WERI-Rb-1 (cell line): ENCODE data around the gene HOXD13.

Experiments
- DNase-seq: peaks from one replicate; pipeline ENCODE4 v3.0.0-alpha.2; 2020
- H3K27ac ChIP-seq: fragments of 250-450 bp; sonication (Bioruptor Pico); 2 replicates; pipeline ENCODE4 v1.5.1; 2020; ENCODE audit warnings: mild to moderate bottlenecking, moderate library complexity
- H3K27me3 ChIP-seq: fragments of 250-450 bp; sonication (Bioruptor Pico); 2 replicates; pipeline ENCODE4 v1.5.1; 2021; ENCODE audit warnings: mild to moderate bottlenecking, low read depth, moderate library complexity; ENCODE audit not compliant: insufficient read depth, severe bottlenecking
- H3K36me3 ChIP-seq: fragments of 250-450 bp; sonication (Bioruptor Pico); 2 replicates; pipeline ENCODE4 v1.5.1; 2020; ENCODE audit warnings: mild to moderate bottlenecking, moderate library complexity
- H3K4me3 ChIP-seq: 2 replicates; pipeline ENCODE4 v1.5.1; 2011; ENCODE audit warnings: low read depth, mild to moderate bottlenecking, control low read depth, low read length
- H3K9me3 ChIP-seq: fragments of 250-450 bp; sonication (Bioruptor Pico); 2 replicates; pipeline ENCODE4 v1.5.1; 2021; ENCODE audit warnings: mild to moderate bottlenecking, moderate library complexity; ENCODE audit not compliant: severe bottlenecking
- TF ChIP-seq, protein P1 (sequence below): IDR thresholded peaks from 2 replicates; pipeline ENCODE4 v1.5.1; 2011; ENCODE audit warnings: low read depth, mild to moderate bottlenecking, control low read depth, inconsistent platforms, low read length

Gene HOXD13

GRCh38 chr2:176099728-176100546 lies 7.4 kb downstream of the HOXD13 start, which contains the start of gene HOXD12:
TSS of gene HOXD12 (plus strand) at chr2:176099795. CDS start at chr2:176099802, 7 bp downstream.
- H3K27me3 ChIP-seq, result peaks cover 100% of the 10 kb centered on the region
- H3K36me3 ChIP-seq, result no peaks in the 10 kb centered on the region
- no peak for DNase-seq
- TF ChIP-seq, protein P1, sequence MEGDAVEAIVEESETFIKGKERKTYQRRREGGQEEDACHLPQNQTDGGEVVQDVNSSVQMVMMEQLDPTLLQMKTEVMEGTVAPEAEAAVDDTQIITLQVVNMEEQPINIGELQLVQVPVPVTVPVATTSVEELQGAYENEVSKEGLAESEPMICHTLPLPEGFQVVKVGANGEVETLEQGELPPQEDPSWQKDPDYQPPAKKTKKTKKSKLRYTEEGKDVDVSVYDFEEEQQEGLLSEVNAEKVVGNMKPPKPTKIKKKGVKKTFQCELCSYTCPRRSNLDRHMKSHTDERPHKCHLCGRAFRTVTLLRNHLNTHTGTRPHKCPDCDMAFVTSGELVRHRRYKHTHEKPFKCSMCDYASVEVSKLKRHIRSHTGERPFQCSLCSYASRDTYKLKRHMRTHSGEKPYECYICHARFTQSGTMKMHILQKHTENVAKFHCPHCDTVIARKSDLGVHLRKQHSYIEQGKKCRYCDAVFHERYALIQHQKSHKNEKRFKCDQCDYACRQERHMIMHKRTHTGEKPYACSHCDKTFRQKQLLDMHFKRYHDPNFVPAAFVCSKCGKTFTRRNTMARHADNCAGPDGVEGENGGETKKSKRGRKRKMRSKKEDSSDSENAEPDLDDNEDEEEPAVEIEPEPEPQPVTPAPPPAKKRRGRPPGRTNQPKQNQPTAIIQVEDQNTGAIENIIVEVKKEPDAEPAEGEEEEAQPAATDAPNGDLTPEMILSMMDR, result no peak
- no peak within 1 kb of the TSS for H3K4me3 ChIP-seq
- H3K27ac ChIP-seq, result no peak within 1 kb of the TSS
- H3K9me3 ChIP-seq, result peaks cover 11% of the 10 kb centered on the region

DNA sequence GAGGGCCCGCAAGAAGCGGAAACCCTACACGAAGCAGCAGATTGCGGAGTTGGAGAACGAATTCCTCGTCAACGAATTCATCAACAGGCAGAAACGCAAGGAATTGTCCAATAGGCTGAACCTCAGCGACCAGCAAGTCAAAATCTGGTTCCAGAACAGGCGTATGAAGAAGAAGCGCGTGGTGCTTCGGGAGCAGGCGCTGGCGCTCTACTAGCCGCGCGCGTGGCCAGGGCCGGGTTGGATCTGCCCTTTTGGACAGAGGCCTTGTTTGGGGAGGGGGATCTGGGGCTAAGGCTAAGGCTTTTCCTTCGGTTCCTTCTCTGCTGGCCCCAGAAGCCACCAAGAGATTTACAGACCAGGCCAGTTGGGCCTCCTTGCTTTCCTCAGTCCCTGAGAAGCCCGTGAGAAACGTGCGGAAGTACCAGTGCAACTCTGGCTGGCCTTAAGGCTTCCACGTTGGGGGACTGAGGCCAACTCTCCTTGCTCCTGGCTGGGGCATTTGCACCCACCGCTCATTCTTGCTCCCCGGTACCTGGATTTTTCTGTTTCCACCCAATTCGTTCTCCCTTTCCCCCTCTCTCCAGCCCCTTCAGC lies 8.1 kb downstream of the HOXD13 start:
- peaks cover 100% of the 10 kb centered on the region for H3K27me3 ChIP-seq
- TF ChIP-seq, protein P1, result no peak
- peaks cover 14% of the 10 kb centered on the region for H3K9me3 ChIP-seq
- no peak overlapping the region for H3K4me3 ChIP-seq
- no peaks in the 10 kb centered on the region for H3K36me3 ChIP-seq
- DNase-seq, result no peak
- no peak overlapping the region for H3K27ac ChIP-seq

- H3K9me3 ChIP-seq, result peaks cover 14% of the 10 kb centered on the region
- TF ChIP-seq, protein P1, result no peak
- no peak for DNase-seq
- no peaks in the 10 kb centered on the region for H3K36me3 ChIP-seq
- H3K27me3 ChIP-seq, result peaks cover 100% of the 10 kb centered on the region
- no peak overlapping the region for H3K4me3 ChIP-seq
- H3K27ac ChIP-seq, result no peak overlapping the region
These were observed 8.8 kb downstream of the HOXD13 start for GRCh38 chr2:176101216-176101830.

GRCh38 chr2:176101842-176102241 lies 9.3 kb downstream of the HOXD13 start:
- Histone ChIP-seq H3K27ac (no peak overlapping the region), H3K36me3 (no peaks in the 10 kb centered on the region), H3K4me3 (no peak overlapping the region), H3K27me3 (peaks cover 100% of the 10 kb centered on the region), H3K9me3 (peaks cover 14% of the 10 kb centered on the region)
- no peak for DNase-seq
- TF ChIP-seq, protein P1, result no peak

DNA sequence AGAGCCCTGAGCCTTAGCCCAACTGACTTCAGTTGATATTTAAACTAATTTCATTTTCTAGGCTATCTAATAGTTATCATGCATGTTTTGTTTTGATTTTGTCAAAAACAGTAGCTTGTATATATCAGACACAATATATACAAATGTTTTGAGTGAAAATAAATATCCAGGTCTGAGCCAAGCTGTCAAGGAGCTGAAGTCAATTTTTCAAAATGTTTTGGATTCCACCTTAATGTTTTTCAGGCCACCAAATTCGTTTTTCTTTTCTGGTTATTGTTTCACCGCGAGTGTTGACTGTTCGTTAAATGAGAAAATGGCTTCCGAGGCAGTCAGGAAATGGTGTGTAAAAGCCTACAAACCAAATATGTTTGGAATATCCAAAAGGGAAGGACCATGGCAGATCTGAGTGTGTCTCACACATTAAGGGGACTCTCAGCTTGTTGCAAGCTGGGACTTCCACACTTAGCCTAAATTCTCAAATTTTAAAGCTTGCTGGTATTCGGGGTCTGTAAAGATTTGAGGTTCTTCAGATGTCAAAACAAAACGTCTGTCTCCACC lies 9.9 kb downstream of the HOXD13 start:
- TF ChIP-seq, protein P1, result no peak
- Histone ChIP-seq H3K9me3 (peaks cover 17% of the 10 kb centered on the region), H3K4me3 (no peak overlapping the region), H3K36me3 (no peaks in the 10 kb centered on the region), H3K27me3 (peaks cover 99% of the 10 kb centered on the region), H3K27ac (no peak overlapping the region)
- no peak for DNase-seq
